H9 (cell line): Measurements from ENCODE around the gene TNK2. TPM values are rescaled to one million over a fixed set of nuclear protein-coding genes. Genes with fewer than 3 reads are reported as not detected.

Experiments used
- DNase-seq: peaks from one replicate; pipeline ENCODE4 v3.0.0-alpha.2; 2017
- H2AFZ ChIP-seq: one replicate; pipeline ENCODE4 v1.6.1; 2013; ENCODE audit warnings: mild to moderate bottlenecking, low read length, control low read depth, moderate library complexity
- H2AK5ac ChIP-seq: 2 replicates; pipeline ENCODE4 v1.6.1; 2013; ENCODE audit warnings: low read length, control low read depth, mixed read lengths; ENCODE audit not compliant: insufficient read length
- H2BK120ac ChIP-seq: one replicate; pipeline ENCODE4 v1.6.1; 2013; ENCODE audit warnings: low read depth, mild to moderate bottlenecking, low read length, control low read depth, inconsistent platforms; ENCODE audit not compliant: poor library complexity, severe bottlenecking
- H2BK12ac ChIP-seq: 2 replicates; pipeline ENCODE4 v1.6.1; 2013; ENCODE audit warnings: low read length, control low read depth, mixed read lengths, low read depth; ENCODE audit not compliant: insufficient read length
- H2BK15ac ChIP-seq: 2 replicates; pipeline ENCODE4 v1.6.1; 2013; ENCODE audit warnings: low read depth, low read length, control low read depth
- H2BK20ac ChIP-seq: one replicate; pipeline ENCODE4 v1.6.1; 2013; ENCODE audit warnings: low read depth, mild to moderate bottlenecking, low read length, control low read depth, inconsistent platforms; ENCODE audit not compliant: poor library complexity, severe bottlenecking
- H2BK5ac ChIP-seq: 2 replicates; pipeline ENCODE4 v1.6.1; 2013; ENCODE audit warnings: low read length, control low read depth, mixed read lengths; ENCODE audit not compliant: insufficient read length
- H3K14ac ChIP-seq: 2 replicates; pipeline ENCODE4 v1.6.1; 2013; ENCODE audit warnings: low read length, control low read depth; ENCODE audit not compliant: insufficient read depth
- H3K18ac ChIP-seq: 2 replicates; pipeline ENCODE4 v1.6.1; 2013; ENCODE audit warnings: low read depth, mild to moderate bottlenecking, mixed read lengths, low read length, control low read depth; ENCODE audit not compliant: insufficient read length
- H3K23ac ChIP-seq: 2 replicates; pipeline ENCODE4 v1.6.1; 2013; ENCODE audit warnings: low read length, control low read depth, mixed read lengths, low read depth; ENCODE audit not compliant: insufficient read length
- H3K23me2 ChIP-seq: 2 replicates; pipeline ENCODE4 v1.6.1; 2013; ENCODE audit warnings: low read depth, mild to moderate bottlenecking, mixed read lengths, low read length, control low read depth; ENCODE audit not compliant: insufficient read length, poor library complexity, severe bottlenecking
- H3K27ac ChIP-seq: 2 replicates; pipeline ENCODE4 v1.5.1; 2013; ENCODE audit warnings: low read length, control low read depth, mixed read lengths, low read depth; ENCODE audit not compliant: insufficient read length
- H3K27me3 ChIP-seq: 2 replicates; pipeline ENCODE4 v1.6.1; 2013; ENCODE audit warnings: low read length, control low read depth, inconsistent platforms; ENCODE audit not compliant: insufficient read depth
- H3K4ac ChIP-seq: 2 replicates; pipeline ENCODE4 v1.6.1; 2013; ENCODE audit warnings: low read depth, mild to moderate bottlenecking, control low read depth, inconsistent platforms, low read length, moderate library complexity
- H3K4me1 ChIP-seq: 2 replicates; pipeline ENCODE4 v1.6.1; 2013; ENCODE audit warnings: low read length, control low read depth, inconsistent platforms; ENCODE audit not compliant: insufficient read depth
- H3K4me2 ChIP-seq: 2 replicates; pipeline ENCODE4 v1.6.1; 2013; ENCODE audit warnings: low read length, control low read depth, mixed read lengths; ENCODE audit not compliant: insufficient read length, insufficient read depth
- H3K56ac ChIP-seq: 2 replicates; pipeline ENCODE4 v1.6.1; 2013; ENCODE audit warnings: low read depth, mild to moderate bottlenecking, mixed read lengths, low read length, control low read depth; ENCODE audit not compliant: insufficient read length
- H3K79me1 ChIP-seq: 2 replicates; pipeline ENCODE4 v1.6.1; 2013; ENCODE audit warnings: low read depth, mild to moderate bottlenecking, moderate library complexity, low read length, control low read depth, inconsistent platforms; ENCODE audit not compliant: insufficient read depth, poor library complexity, severe bottlenecking
- H3K79me2 ChIP-seq: 2 replicates; pipeline ENCODE4 v1.6.1; 2013; ENCODE audit warnings: low read length, control low read depth, inconsistent platforms; ENCODE audit not compliant: insufficient read depth
- H3K9ac ChIP-seq: 2 replicates; pipeline ENCODE4 v1.6.1; 2013; ENCODE audit warnings: low read length, control low read depth, mixed read lengths; ENCODE audit not compliant: insufficient read length; ENCODE audit errors: extremely low read depth
- H3K9me3 ChIP-seq: one replicate; pipeline ENCODE4 v1.6.1; 2013; ENCODE audit warnings: low read depth, low read length, inconsistent platforms; ENCODE audit not compliant: control insufficient read depth
- H3T11ph ChIP-seq: one replicate; pipeline ENCODE4 v1.6.1; 2013; ENCODE audit warnings: mild to moderate bottlenecking, low read length, control low read depth, inconsistent platforms
- H4K20me1 ChIP-seq: one replicate; pipeline ENCODE4 v1.6.1; 2013; ENCODE audit not compliant: control insufficient read depth, insufficient read length, insufficient read depth
- H4K5ac ChIP-seq: 2 replicates; pipeline ENCODE4 v1.6.1; 2013; ENCODE audit warnings: low read depth, mild to moderate bottlenecking, mixed read lengths, low read length, control low read depth; ENCODE audit not compliant: insufficient read length
- H4K8ac ChIP-seq: replicated peaks from 2 replicates; pipeline ENCODE4 v1.6.1; 2013; ENCODE audit warnings: low read length, control low read depth, mixed read lengths, low read depth; ENCODE audit not compliant: insufficient read length
- H4K91ac ChIP-seq: 2 replicates; pipeline ENCODE4 v1.6.1; 2013; ENCODE audit warnings: low read depth, mild to moderate bottlenecking, moderate library complexity, mixed read lengths, low read length, control low read depth; ENCODE audit not compliant: insufficient read length
- H3K27ac Mint-ChIP-seq, 3 experiments: 2 replicates in 2 of 3; 3 replicates in 1 of 3; pipeline ENCODE4 v1.8.0; 2020 to 2021; ENCODE audit warnings: mixed read lengths in 3 of 3, mild to moderate bottlenecking in 1 of 3, moderate library complexity in 1 of 3
- H3K27me3 Mint-ChIP-seq: 2 replicates; pipeline ENCODE4 v1.8.0; 2021; ENCODE audit warnings: low read depth, mild to moderate bottlenecking, moderate library complexity, mixed read lengths
- H3K36me3 Mint-ChIP-seq, 3 experiments: 2 replicates in 2 of 3; 3 replicates in 1 of 3; pipeline ENCODE4 v1.8.0; 2020 to 2021; ENCODE audit warnings: low read depth in 3 of 3, mixed read lengths in 3 of 3; ENCODE audit not compliant: insufficient read depth in 1 of 3
- H3K4me1 Mint-ChIP-seq, 2 experiments: 2 replicates each; pipeline ENCODE4 v1.8.0; 2020; ENCODE audit warnings: mixed read lengths in 2 of 2
- H3K4me3 Mint-ChIP-seq, 2 experiments: 2 replicates in 1 of 2; 3 replicates in 1 of 2; pipeline ENCODE4 v1.8.0; 2020 to 2021; ENCODE audit warnings: mild to moderate bottlenecking in 2 of 2, mixed read lengths in 2 of 2, moderate library complexity in 1 of 2
- H3K9me3 Mint-ChIP-seq, 2 experiments: 2 replicates in 1 of 2; 3 replicates in 1 of 2; pipeline ENCODE4 v1.8.0; 2020; ENCODE audit warnings: mild to moderate bottlenecking in 2 of 2, mixed read lengths in 2 of 2, moderate library complexity in 1 of 2
- WGBS: extraction: QIAGEN DNeasy Blood & Tissue Kit; methylation state at CpG from one replicate; pipeline ENCODE4 v1.1.7; 2013; ENCODE audit warnings: missing lambda C conversion rate, low lambda C conversion rate, mixed read lengths; ENCODE audit not compliant: insufficient read length; ENCODE audit errors: extremely low coverage; 5-methylcytosine and 5-hydroxymethylcytosine counted together
- total RNA-seq: library from RNA; stranded (reverse); gene quantifications from 2 replicates; pipeline ENCODE4 v1.2.1, GENCODE V29; 2021
- TF ChIP-seq, protein P1 (sequence below): fragments of 200-600 bp; sonication (generic); conservative IDR thresholded peaks from 3 replicates; pipeline ENCODE4 v1.8.0; 2021; ENCODE audit warnings: antibody characterized with exemption, mild to moderate bottlenecking

TNK2 gene
- total RNA-seq, 1 experiment from 2014 or later = 34.5 TPM

DNA sequence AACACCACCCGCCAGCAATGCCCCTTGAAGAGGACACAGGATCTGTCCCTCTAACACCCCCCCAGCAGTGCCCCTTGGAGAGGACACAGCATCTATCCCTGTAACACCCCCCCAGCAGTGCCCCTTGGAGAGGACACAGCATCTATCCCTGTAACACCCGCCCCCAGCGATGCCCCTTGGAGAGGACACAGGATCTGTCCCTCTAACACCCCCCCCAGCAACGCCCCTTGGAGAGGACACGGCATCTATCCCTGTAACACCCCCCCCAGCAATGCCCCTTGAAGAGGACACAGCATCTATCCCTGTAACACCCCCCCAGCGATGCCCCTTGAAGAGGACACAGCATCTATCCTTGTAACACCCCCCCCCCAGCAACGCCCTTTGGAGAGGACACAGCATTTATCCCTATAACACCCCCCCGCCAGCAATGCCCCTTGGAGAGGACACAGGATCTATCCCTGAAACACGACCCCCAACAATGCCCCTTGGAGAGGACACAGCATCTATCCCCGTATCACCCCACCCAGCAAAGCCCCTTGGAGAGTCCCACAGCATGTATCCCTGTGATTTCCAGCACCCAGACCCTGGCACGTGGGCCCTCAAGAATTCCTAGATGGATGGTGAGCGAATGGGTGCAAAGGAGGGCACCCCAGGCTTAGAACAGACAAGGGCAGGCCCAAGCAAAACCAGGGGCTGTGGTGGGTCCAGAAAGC, 26.9 kb downstream of the TNK2 start:
- H4K5ac ChIP-seq = no peak overlapping the region
- H2BK15ac ChIP-seq = no peak overlapping the region
- H3K14ac ChIP-seq = no peak overlapping the region
- Mint-ChIP-seq H3K36me3 (peaks cover 2 to 24% (median 24%) of the 10 kb centered on the region in 3 experiments; a peak in 6 of 7 replicates), H3K9me3 (no peaks in the 10 kb centered on the region), H3K27me3 (no peaks in the 10 kb centered on the region), H3K27ac (no peak overlapping the region; a peak in 1 of 7 replicates), H3K4me3 (no peak overlapping the region), H3K4me1 (peaks cover 12 to 13% of the 10 kb centered on the region in 2 experiments)
- peaks cover 5% of the 10 kb centered on the region for H3K23me2 ChIP-seq
- no peak overlapping the region for H4K91ac ChIP-seq
- H3K23ac ChIP-seq = no peak overlapping the region
- no peak overlapping the region for H2BK120ac ChIP-seq
- no peak overlapping the region for H2BK20ac ChIP-seq
- no peak overlapping the region for H3K18ac ChIP-seq
- no peak overlapping the region for H3K56ac ChIP-seq
- H3K79me2 ChIP-seq = no peaks in the 10 kb centered on the region
- TF ChIP-seq, protein P1, sequence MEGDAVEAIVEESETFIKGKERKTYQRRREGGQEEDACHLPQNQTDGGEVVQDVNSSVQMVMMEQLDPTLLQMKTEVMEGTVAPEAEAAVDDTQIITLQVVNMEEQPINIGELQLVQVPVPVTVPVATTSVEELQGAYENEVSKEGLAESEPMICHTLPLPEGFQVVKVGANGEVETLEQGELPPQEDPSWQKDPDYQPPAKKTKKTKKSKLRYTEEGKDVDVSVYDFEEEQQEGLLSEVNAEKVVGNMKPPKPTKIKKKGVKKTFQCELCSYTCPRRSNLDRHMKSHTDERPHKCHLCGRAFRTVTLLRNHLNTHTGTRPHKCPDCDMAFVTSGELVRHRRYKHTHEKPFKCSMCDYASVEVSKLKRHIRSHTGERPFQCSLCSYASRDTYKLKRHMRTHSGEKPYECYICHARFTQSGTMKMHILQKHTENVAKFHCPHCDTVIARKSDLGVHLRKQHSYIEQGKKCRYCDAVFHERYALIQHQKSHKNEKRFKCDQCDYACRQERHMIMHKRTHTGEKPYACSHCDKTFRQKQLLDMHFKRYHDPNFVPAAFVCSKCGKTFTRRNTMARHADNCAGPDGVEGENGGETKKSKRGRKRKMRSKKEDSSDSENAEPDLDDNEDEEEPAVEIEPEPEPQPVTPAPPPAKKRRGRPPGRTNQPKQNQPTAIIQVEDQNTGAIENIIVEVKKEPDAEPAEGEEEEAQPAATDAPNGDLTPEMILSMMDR = no peak
- H3T11ph ChIP-seq = no peak overlapping the region
- no peak overlapping the region for H2BK12ac ChIP-seq
- no peak overlapping the region for H4K8ac ChIP-seq
- no peak overlapping the region for H2BK5ac ChIP-seq
- no peak overlapping the region for H2AFZ ChIP-seq
- H4K20me1 ChIP-seq = no peaks in the 10 kb centered on the region
- no peaks in the 10 kb centered on the region for H3K27me3 ChIP-seq
- H3K4me1 ChIP-seq = peaks cover 6% of the 10 kb centered on the region; the same call in 1 of the 2 replicates
- no peaks in the 10 kb centered on the region for H3K79me1 ChIP-seq
- WGBS = no CpG with 5 or more reads among the region's 12 CpGs
- H2AK5ac ChIP-seq = no peak overlapping the region
- DNase-seq = no peak
- no peak overlapping the region for H3K9ac ChIP-seq
- no peaks in the 10 kb centered on the region for H3K9me3 ChIP-seq
- H3K27ac ChIP-seq = no peak overlapping the region
- H3K4me2 ChIP-seq = no peak overlapping the region
- no peak overlapping the region for H3K4ac ChIP-seq
